SIG-M5 treated with dmso at 0.1 percent for 504 hours (cell line): ENCODE data around the gene NBAS.
"Not testable (repeated sequence)": the region's sequence is repeated elsewhere in the genome, so short reads cannot be mapped to it uniquely, and the experiment has no call there.

Experiments used
- DNase-seq: peaks from one replicate; lab custom pipeline; 2025; ENCODE audit not compliant: unreplicated experiment; lab: John Stamatoyannopoulos, UW

NBAS gene

GRCh38 chr2:15323227-15323626 is 237.9 kb downstream of the NBAS start:
- DNase-seq: no peak

- not testable (repeated sequence) for DNase-seq
Measured at GRCh38 chr2:15321481-15321880, 239.7 kb downstream of the NBAS start.

- DNase-seq: no peak
Measured at GRCh38 chr2:15316370-15316814, 244.7 kb downstream of the NBAS start.

GRCh38 chr2:15315411-15315810 is 245.7 kb downstream of the NBAS start:
- DNase-seq: no peak

DNA sequence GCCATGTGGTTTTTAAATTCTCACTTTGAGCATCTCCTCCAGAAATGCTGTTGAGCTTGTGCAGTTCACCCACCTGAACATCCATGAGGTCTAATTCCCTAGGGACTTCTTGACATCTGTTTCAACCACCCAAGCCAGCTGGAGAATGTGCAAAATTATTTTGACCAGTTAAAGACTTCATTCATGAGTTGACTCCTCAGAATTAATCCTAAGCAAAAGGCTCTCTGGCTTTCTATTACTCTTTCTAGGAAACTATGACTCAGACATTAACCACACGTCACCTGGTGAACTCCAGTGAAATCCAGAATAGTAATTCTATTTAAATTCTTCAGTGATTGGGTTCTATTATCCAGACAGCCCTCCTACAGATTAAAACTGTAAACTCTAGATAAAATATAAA is 247.5 kb downstream of the NBAS start:
- DNase-seq: no peak

DNA sequence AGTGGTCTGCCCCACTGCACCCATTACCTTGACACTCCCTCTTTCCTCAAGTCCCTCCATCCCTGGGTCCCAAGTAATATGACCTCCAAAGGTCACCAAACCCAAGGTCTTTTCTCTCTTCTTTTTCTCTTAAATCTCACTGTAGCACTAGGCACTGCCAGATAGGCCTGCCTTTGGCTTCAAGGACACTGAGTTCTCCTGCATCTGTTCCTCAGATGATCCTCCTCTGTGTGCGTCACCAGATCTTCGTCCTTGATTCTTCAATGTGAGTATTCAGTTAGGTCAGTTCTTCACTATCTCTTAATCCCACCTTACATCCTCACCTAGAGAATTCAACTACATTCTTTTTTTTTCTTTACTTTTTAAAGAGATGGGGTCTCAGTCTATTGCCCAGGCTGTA is 249.2 kb downstream of the NBAS start:
- no peak for DNase-seq

GRCh38 chr2:15311201-15311907 is 249.8 kb downstream of the NBAS start:
- DNase-seq: peak; percentile 2

DNA sequence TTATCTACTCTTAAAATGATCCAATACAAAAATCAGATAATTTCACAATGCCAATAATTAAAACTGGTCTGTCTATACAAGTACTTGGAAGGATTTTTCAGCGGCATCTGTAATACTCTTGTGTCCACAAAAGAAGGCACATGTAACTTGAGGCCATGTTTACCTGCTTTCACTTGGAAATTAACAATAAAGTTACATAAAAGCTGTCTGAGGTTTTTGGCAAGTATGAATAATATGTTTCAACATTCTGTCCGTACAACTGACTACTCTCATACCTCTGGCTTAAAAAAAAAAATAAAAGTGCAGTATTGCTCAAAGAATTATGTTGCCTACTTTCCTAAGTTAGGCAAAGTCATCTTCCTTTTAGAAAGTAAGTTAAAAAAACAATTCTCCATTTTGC is 253.6 kb downstream of the NBAS start:
- no peak for DNase-seq

GRCh38 chr2:15306706-15307105 is 254.4 kb downstream of the NBAS start:
- DNase-seq: no peak

GRCh38 chr2:15303874-15304273 is 257.3 kb downstream of the NBAS start:
- DNase-seq: no peak

DNA sequence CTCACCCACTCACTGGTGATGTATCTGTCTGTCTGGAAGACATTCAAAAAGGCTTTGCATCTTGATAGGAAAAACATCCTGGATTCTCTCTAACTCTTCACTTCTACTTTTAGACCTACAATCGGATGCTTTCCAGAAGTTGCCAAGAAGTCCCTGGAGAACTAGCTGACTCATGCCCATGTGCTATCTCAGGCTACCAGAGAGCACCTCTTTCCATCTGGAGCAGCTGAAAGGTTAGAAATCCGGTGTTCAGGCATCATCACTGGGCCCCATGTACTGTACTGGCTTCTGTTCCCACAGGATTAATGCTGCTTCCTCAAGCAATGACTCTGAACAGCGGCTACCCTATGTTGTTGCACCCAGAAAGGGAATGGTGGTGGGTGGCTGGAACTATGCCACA is 259.0 kb downstream of the NBAS start:
- DNase-seq: no peak

- DNase-seq: no peak
Measured at GRCh38 chr2:15300624-15301573, 260.2 kb downstream of the NBAS start.

DNA sequence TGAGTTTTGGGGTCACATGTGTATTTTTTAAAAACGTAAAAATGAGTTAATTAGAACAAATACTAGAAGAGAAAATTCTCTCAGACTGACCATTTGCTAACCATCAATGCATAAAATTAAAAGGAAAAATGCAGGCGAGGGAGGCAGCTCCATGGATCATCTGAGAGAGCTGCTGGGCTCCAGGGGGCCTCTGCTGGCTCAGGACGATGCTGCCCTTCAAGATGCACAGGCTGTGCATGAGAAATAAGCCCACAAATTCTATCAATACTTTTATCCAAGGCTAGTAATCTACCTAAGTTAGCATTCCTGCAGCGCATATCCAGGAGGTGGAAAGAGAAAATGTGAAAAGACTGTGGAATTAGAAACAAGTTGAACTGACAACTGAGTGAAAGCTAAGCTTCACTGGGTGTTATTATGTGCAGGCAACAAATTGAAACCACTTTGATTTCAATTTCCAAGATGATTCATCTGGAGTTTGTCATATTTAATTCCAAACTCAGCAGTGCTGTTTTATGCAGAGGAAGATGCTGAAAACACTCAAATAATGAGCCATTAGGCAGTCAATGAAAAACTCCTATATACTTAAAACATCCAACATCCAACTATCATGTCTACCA is 261.1 kb downstream of the NBAS start:
- DNase-seq: no peak

DNA sequence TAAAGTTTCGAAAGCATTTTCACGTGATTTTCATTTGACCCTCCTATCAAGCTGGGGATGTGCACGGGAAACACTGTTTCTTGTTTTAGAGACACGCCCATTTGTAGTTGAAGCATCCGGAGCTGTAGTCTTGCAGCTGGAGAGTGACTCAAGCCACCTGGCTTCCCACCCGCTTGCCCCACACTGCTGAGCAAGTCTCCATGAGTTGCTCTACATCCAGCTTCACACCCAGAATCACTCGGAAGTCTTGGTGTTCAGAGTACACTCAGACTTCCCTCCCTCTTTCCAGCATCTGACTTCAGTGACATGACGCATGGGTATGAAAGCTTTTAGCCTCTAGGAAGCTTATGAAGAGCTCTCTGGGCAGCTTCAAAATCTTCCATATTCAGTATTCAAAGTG is 262.4 kb downstream of the NBAS start:
- DNase-seq: no peak

DNA sequence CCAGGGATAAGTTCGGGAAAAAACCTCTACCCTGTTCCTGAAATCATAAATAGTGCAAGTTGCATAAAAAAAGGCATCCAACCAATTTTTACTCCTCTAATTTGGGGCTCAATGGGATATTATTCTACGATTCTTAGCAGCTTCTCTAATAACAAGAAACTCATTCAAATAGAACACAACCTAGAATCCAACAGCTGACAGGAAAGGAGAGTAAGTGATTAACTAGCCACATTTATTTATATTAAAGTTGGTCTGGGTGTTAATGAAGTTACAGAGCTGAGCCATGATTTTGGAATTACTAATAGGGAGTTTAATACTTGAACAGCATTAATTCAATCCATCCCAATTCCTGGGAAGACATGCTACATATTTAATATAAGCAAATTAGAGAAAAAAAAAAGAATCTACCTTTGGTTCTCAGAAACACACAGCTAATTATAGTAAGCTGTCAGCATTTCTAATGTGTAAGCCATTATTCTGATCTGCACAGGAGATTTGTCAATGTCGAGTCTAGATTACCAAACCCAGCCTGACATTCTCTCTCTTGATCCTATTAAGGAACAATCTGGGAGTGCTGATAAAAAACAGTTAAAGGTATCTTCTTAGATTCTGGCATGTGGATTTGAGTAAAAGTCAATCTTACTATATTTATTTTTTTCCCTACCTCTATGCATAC is 267.7 kb downstream of the NBAS start:
- DNase-seq: no peak

DNA sequence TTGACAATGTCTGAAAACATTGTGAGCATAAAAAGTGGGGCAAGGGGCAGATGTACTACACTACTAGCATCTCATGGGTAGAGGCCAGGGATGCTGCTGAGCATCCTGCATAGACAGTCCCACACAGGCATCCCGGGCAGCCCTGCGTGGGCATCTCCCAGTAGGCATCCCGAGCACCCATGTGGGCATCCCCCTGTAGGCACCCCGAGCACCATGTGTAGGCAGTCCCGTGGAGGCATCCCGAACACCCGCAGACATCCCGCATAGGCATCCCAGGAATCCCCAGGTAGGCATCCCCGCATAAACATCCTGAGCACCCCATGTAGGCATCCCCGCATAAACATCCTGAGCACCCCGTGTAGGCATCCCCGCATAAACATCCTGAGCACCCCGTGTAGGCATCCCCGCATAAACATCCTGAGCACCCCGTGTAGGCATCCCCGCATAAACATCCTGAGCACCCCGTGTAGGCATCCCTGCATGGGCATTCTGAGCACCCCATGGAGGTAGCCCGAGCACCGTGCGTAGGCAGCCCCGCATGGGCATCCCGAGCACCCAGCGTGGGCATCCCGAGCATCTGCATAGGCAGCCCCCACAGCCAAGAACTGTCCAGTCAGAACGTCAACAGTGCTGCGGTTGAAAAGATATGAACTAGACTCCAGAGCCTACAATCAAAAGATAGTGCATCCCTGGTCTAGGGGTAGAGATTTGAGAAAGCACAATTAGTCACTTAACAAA is 273.5 kb downstream of the NBAS start:
- no peak for DNase-seq

- DNase-seq: no peak
Measured at GRCh38 chr2:15284614-15285013, 276.5 kb downstream of the NBAS start.

- DNase-seq: no peak
Measured at GRCh38 chr2:15281681-15282080, 279.5 kb downstream of the NBAS start.

DNA sequence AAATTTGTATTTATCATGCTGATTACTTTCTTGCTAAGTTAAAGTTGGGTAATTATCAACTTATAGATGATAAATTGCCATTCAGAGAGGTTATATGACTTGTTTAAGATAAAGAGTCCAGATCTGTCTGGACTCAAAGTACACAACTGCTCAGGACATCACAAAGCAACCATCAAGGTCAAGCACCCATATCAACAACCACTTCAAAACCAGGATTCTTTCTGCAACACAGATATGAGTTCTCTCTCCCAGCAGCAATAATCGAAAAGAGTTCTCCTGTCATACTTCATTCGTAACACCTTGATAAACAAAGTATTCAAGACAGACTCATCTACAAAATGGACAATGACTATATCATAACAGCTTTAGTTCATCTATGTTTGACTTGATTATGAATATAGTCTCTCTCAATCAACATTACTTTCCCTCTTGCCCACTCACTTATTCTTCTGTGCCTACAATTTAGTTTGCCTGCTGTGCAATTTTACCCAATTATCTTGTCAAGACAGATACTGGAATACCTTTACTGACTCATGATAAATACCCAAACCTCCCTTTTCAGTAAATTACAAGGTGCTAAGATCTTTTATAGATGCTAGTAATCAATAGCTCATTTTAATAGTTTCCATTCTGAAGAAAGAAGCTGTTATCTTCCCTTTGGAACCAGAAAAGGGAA is 281.8 kb downstream of the NBAS start:
- no peak for DNase-seq

- DNase-seq: peak; percentile 43
Measured at GRCh38 chr2:15278296-15278695, 282.8 kb downstream of the NBAS start.
